ENCODE data around the gene ZNF316.

The ZNF316 gene

GRCh38 chr7:6636741-6637543 lies at the start of gene ZNF316:
ZNF316 (plus strand) TSS chr7:6637318; CDS start chr7:6642410, 5,092 bp downstream.
- in situ Hi-C loops (cut with MboI; ENCODE audit: low sequenced_read_pairs): no loop called here

GRCh38 chr7:6588566-6588965 lies 48.6 kb upstream of the ZNF316 start:
- in situ Hi-C loops (cut with MboI; ENCODE audit: low sequenced_read_pairs): loop anchor here (25.0 kb wide), 2 partner anchors 249 to 349 kb away; partner anchors contain the start of gene CCZ1B

GRCh38 chr7:6589151-6589828 lies 47.8 kb upstream of the ZNF316 start:
- in situ Hi-C loops (cut with MboI; ENCODE audit: low sequenced_read_pairs): loop anchor here (25.0 kb wide), 2 partner anchors 248 to 348 kb away; partner anchors contain the start of gene CCZ1B

- in situ Hi-C loops (cut with MboI; ENCODE audit: low sequenced_read_pairs): loop anchor here (25.0 kb wide), 2 partner anchors 247 to 347 kb away; partner anchors contain the start of gene CCZ1B
Measured at GRCh38 chr7:6589829-6590644, 47.1 kb upstream of the ZNF316 start, which contains the start of gene INTS15. INTS15 (plus strand) TSS chr7:6590021; CDS start chr7:6590284, 263 bp downstream.

GRCh38 chr7:6590645-6591110 lies 46.4 kb upstream of the ZNF316 start:
- in situ Hi-C loops (cut with MboI; ENCODE audit: low sequenced_read_pairs): loop anchor here (25.0 kb wide), 2 partner anchors 247 to 347 kb away; partner anchors contain the start of gene CCZ1B

- in situ Hi-C loops (cut with MboI; ENCODE audit: low sequenced_read_pairs): no loop called here
Measured at GRCh38 chr7:6600093-6600492, 37.0 kb upstream of the ZNF316 start.

- in situ Hi-C loops (cut with MboI; ENCODE audit: low sequenced_read_pairs): no loop called here
Measured at GRCh38 chr7:6604458-6604857, 32.7 kb upstream of the ZNF316 start.

GRCh38 chr7:6606866-6607583 lies 30.1 kb upstream of the ZNF316 start:
- in situ Hi-C loops (cut with MboI; ENCODE audit: low sequenced_read_pairs): no loop called here

- in situ Hi-C loops (cut with MboI; ENCODE audit: low sequenced_read_pairs): no loop called here
Measured at GRCh38 chr7:6607651-6608051, 29.5 kb upstream of the ZNF316 start.

- in situ Hi-C loops (cut with MboI; ENCODE audit: low sequenced_read_pairs): no loop called here
Measured at GRCh38 chr7:6608081-6608480, 29.0 kb upstream of the ZNF316 start.

- in situ Hi-C loops (cut with MboI; ENCODE audit: low sequenced_read_pairs): no loop called here
Measured at GRCh38 chr7:6608794-6609193, 28.3 kb upstream of the ZNF316 start.

GRCh38 chr7:6612819-6613218 lies 24.3 kb upstream of the ZNF316 start:
- in situ Hi-C loops (cut with MboI; ENCODE audit: low sequenced_read_pairs): no loop called here

- in situ Hi-C loops (cut with MboI; ENCODE audit: low sequenced_read_pairs): no loop called here
Measured at GRCh38 chr7:6613706-6614105, 23.4 kb upstream of the ZNF316 start.

GRCh38 chr7:6614953-6615722 lies 22.0 kb upstream of the ZNF316 start, which contains the start of gene ZNF853:
ZNF853 (plus strand) TSS chr7:6615610; CDS start chr7:6616175, 565 bp downstream.
- in situ Hi-C loops (cut with MboI; ENCODE audit: low sequenced_read_pairs): no loop called here

GRCh38 chr7:6615723-6616555 lies 21.2 kb upstream of the ZNF316 start:
- in situ Hi-C loops (cut with MboI; ENCODE audit: low sequenced_read_pairs): no loop called here

GRCh38 chr7:6616854-6617643 lies 20.1 kb upstream of the ZNF316 start:
- in situ Hi-C loops (cut with MboI; ENCODE audit: low sequenced_read_pairs): no loop called here

- in situ Hi-C loops (cut with MboI; ENCODE audit: low sequenced_read_pairs): no loop called here
Measured at GRCh38 chr7:6618621-6619020, 18.5 kb upstream of the ZNF316 start.

GRCh38 chr7:6619961-6620360 lies 17.2 kb upstream of the ZNF316 start:
- in situ Hi-C loops (cut with MboI; ENCODE audit: low sequenced_read_pairs): no loop called here

All from HL-60/S4 (cell line).